Suprapubic skin (tissue), 3 donors: ENCODE results near the gene GDF2.

Experiments used
- CTCF ChIP-seq, 2 donors: fragments of 200-600 bp in 1 of 2; fragments of 450-650 bp in 1 of 2; sonication (generic) in 1 of 2; IDR thresholded peaks; one replicate each; pipeline ENCODE4 v1.5.1; 2016 to 2019; ENCODE audit warnings: antibody characterized with exemption in 2 of 2, mild to moderate bottlenecking in 1 of 2, moderate library complexity in 1 of 2
- EP300 ChIP-seq: sonication (generic); formaldehyde crosslinking; IDR thresholded peaks from one replicate; pipeline ENCODE4 v1.6.1; 2017; ENCODE audit warnings: antibody characterized with exemption
- POLR2A ChIP-seq, 2 donors: fragments of 450-650 bp; IDR thresholded peaks; one replicate each; pipeline ENCODE4 v1.6.1; 2017; ENCODE audit warnings: antibody characterized with exemption in 2 of 2, mild to moderate bottlenecking in 2 of 2, moderate library complexity in 2 of 2

- no peak for TF ChIP-seq CTCF (IDR thresholded peaks at IDR 0.05)
- TF ChIP-seq EP300 = no peak
- TF ChIP-seq POLR2A (IDR thresholded peaks at IDR 0.05) = no peak
Measured at GRCh38 chr10:47283101-47283630, 39.1 kb upstream of the GDF2 start.
